IPS-18a (cell line): ENCODE measurements around the gene PTK7.
"Not testable (repeated sequence)": the region's sequence is repeated elsewhere in the genome, so short reads cannot be mapped to it uniquely, and the experiment has no call there.

ENCODE experiments used
- H3K27ac ChIP-seq: one replicate; pipeline ENCODE4 v1.5.1; 2013; ENCODE audit warnings: low read length
- H3K27me3 ChIP-seq: one replicate; pipeline ENCODE4 v1.6.1; 2013; ENCODE audit warnings: mild to moderate bottlenecking, low read length; ENCODE audit not compliant: control insufficient read depth, insufficient read depth
- H3K36me3 ChIP-seq: one replicate; pipeline ENCODE4 v1.6.1; 2013; ENCODE audit warnings: low read depth, low read length; ENCODE audit not compliant: control insufficient read depth
- H3K4me1 ChIP-seq: one replicate; pipeline ENCODE4 v1.6.1; 2013; ENCODE audit warnings: low read depth, low read length; ENCODE audit not compliant: control insufficient read depth
- H3K4me3 ChIP-seq: one replicate; pipeline ENCODE4 v1.5.1; 2013; ENCODE audit warnings: low read length
- H3K9ac ChIP-seq: one replicate; pipeline ENCODE4 v1.6.1; 2013; ENCODE audit warnings: mild to moderate bottlenecking, low read length, moderate library complexity
- H3K9me3 ChIP-seq: one replicate; pipeline ENCODE4 v1.6.1; 2013; ENCODE audit warnings: low read depth, low read length; ENCODE audit not compliant: control insufficient read depth

PTK7 gene

GRCh38 chr6:43103253-43103876 is 27.3 kb downstream of the PTK7 start:
- no peaks in the 10 kb centered on the region for H3K9me3 ChIP-seq
- H3K27ac ChIP-seq, result no peak overlapping the region
- H3K9ac ChIP-seq, result no peak overlapping the region
- no peaks in the 10 kb centered on the region for H3K36me3 ChIP-seq
- H3K4me3 ChIP-seq, result no peak overlapping the region
- no peaks in the 10 kb centered on the region for H3K27me3 ChIP-seq
- peaks cover 18% of the 10 kb centered on the region for H3K4me1 ChIP-seq

- no peaks in the 10 kb centered on the region for H3K27me3 ChIP-seq
- no peak overlapping the region for H3K27ac ChIP-seq
- H3K36me3 ChIP-seq, result no peaks in the 10 kb centered on the region
- no peak overlapping the region for H3K4me3 ChIP-seq
- no peaks in the 10 kb centered on the region for H3K9me3 ChIP-seq
- peaks cover 18% of the 10 kb centered on the region for H3K4me1 ChIP-seq
- H3K9ac ChIP-seq, result no peak overlapping the region
Measured at GRCh38 chr6:43105538-43106222, 29.6 kb downstream of the PTK7 start.

- Histone ChIP-seq H3K9ac (no peak overlapping the region), H3K27me3 (no peaks in the 10 kb centered on the region), H3K36me3 (no peaks in the 10 kb centered on the region), H3K27ac (no peak overlapping the region), H3K9me3 (no peaks in the 10 kb centered on the region), H3K4me1 (peaks cover 18% of the 10 kb centered on the region), H3K4me3 (no peak overlapping the region)
Measured at GRCh38 chr6:43107344-43108062, 31.4 kb downstream of the PTK7 start.

GRCh38 chr6:43113431-43114260 is 37.5 kb downstream of the PTK7 start:
- Histone ChIP-seq H3K27me3 (no peaks in the 10 kb centered on the region), H3K9ac (no peak overlapping the region), H3K4me1 (peaks cover 13% of the 10 kb centered on the region), H3K4me3 (no peak overlapping the region), H3K27ac (peak overlapping the region; percentile 17), H3K9me3 (no peaks in the 10 kb centered on the region), H3K36me3 (no peaks in the 10 kb centered on the region)

- H3K4me3 ChIP-seq, result no peak overlapping the region
- H3K9me3 ChIP-seq, result no peaks in the 10 kb centered on the region
- H3K27me3 ChIP-seq, result no peaks in the 10 kb centered on the region
- peaks cover 13% of the 10 kb centered on the region for H3K4me1 ChIP-seq
- no peak overlapping the region for H3K27ac ChIP-seq
- no peak overlapping the region for H3K9ac ChIP-seq
- no peaks in the 10 kb centered on the region for H3K36me3 ChIP-seq
Measured at GRCh38 chr6:43115365-43115764, 39.3 kb downstream of the PTK7 start.

GRCh38 chr6:43117466-43117865 is 41.4 kb downstream of the PTK7 start:
- H3K9me3 ChIP-seq, H3K27ac ChIP-seq, H3K9ac ChIP-seq, H3K4me3 ChIP-seq, H3K27me3 ChIP-seq, H3K36me3 ChIP-seq: not testable (repeated sequence)
- H3K4me1 ChIP-seq, result peaks cover 13% of the 10 kb centered on the region

- Histone ChIP-seq H3K9me3 (no peaks in the 10 kb centered on the region), H3K27ac (no peak overlapping the region)
Measured at GRCh38 chr6:43119482-43119881, 43.4 kb downstream of the PTK7 start.

GRCh38 chr6:43120101-43120763 is 44.1 kb downstream of the PTK7 start:
- H3K27ac ChIP-seq, result no peak overlapping the region

More at GRCh38 chr6:43119482-43119881, 43.4 kb downstream of the PTK7 start:
- Histone ChIP-seq H3K4me3 (no peak overlapping the region), H3K4me1 (peaks cover 13% of the 10 kb centered on the region), H3K9ac (no peak overlapping the region), H3K27me3 (no peaks in the 10 kb centered on the region), H3K36me3 (no peaks in the 10 kb centered on the region)

GRCh38 chr6:43120944-43121913 is 45.1 kb downstream of the PTK7 start:
- peaks cover 11% of the 10 kb centered on the region for H3K4me1 ChIP-seq
- H3K4me3 ChIP-seq, result no peak overlapping the region

More at GRCh38 chr6:43120101-43120763, 44.1 kb downstream of the PTK7 start:
- Histone ChIP-seq H3K4me3 (no peak overlapping the region), H3K27me3 (no peaks in the 10 kb centered on the region), H3K9ac (no peak overlapping the region), H3K9me3 (no peaks in the 10 kb centered on the region), H3K4me1 (peaks cover 12% of the 10 kb centered on the region), H3K36me3 (no peaks in the 10 kb centered on the region)

GRCh38 chr6:43122146-43122545 is 46.0 kb downstream of the PTK7 start:
- H3K4me3 ChIP-seq, result no peak overlapping the region
- no peaks in the 10 kb centered on the region for H3K9me3 ChIP-seq
- H3K27ac ChIP-seq, result no peak overlapping the region
- no peak overlapping the region for H3K9ac ChIP-seq
- H3K36me3 ChIP-seq, result no peaks in the 10 kb centered on the region
- peaks cover 15% of the 10 kb centered on the region for H3K4me1 ChIP-seq
- no peaks in the 10 kb centered on the region for H3K27me3 ChIP-seq

More at GRCh38 chr6:43120944-43121913, 45.1 kb downstream of the PTK7 start:
- Histone ChIP-seq H3K9me3 (no peaks in the 10 kb centered on the region), H3K36me3 (no peaks in the 10 kb centered on the region), H3K27me3 (no peaks in the 10 kb centered on the region), H3K9ac (no peak overlapping the region), H3K27ac (no peak overlapping the region)
